LNCAP (cell line): ENCODE measurements around the gene LSR.

Experiments used
- CTCF ChIP-seq: fragments of 450-650 bp; IDR thresholded peaks from 2 replicates; pipeline ENCODE4 v1.5.1; 2017; ENCODE audit warnings: mild to moderate bottlenecking

Gene LSR

GRCh38 chr19:35298561-35298972, 49.8 kb downstream of the LSR start:
- TF ChIP-seq CTCF = no peak

- no peak for TF ChIP-seq CTCF
These were observed 50.9 kb downstream of the LSR start for GRCh38 chr19:35299523-35300338.

GRCh38 chr19:35300339-35300649, 51.5 kb downstream of the LSR start:
- no peak for TF ChIP-seq CTCF

- no peak for TF ChIP-seq CTCF
These were observed 53.2 kb downstream of the LSR start for GRCh38 chr19:35301961-35302360.

GRCh38 chr19:35302446-35302845, 53.6 kb downstream of the LSR start:
- no peak for TF ChIP-seq CTCF

- TF ChIP-seq CTCF = no peak
These were observed 54.6 kb downstream of the LSR start for GRCh38 chr19:35303357-35303915.

GRCh38 chr19:35304036-35304435, 55.2 kb downstream of the LSR start:
- no peak for TF ChIP-seq CTCF
